K562 (cell line): ENCODE results near the gene BHLHE40. TPM values are rescaled to one million over a fixed set of nuclear protein-coding genes. Genes with fewer than 3 reads are reported as not detected.

ENCODE experiments used
- CHCHD3 ChIP-seq: fragments of 250-450 bp; sonication (Bioruptor Pico); IDR thresholded peaks from 2 replicates; pipeline ENCODE4 v2.1.2; 2022; ENCODE audit warnings: mild to moderate bottlenecking
- DPF2 ChIP-seq: fragments of 450-650 bp; IDR thresholded peaks from 2 replicates; pipeline ENCODE4 v1.6.1; 2016
- ESRRB ChIP-seq: fragments of 250-450 bp; sonication (Bioruptor Pico); IDR thresholded peaks from 2 replicates; pipeline ENCODE4 v1.5.0; 2020; ENCODE audit warnings: mild to moderate bottlenecking, moderate library complexity, borderline replicate concordance
- IFI16 ChIP-seq: fragments of 250-450 bp; sonication (Bioruptor Pico); IDR thresholded peaks from 2 replicates; pipeline ENCODE4 v2.1.2; 2022; ENCODE audit warnings: mild to moderate bottlenecking, inconsistent platforms
- KLF6 ChIP-seq: fragments of 250-450 bp; sonication (Bioruptor Pico); IDR thresholded peaks from 2 replicates; pipeline ENCODE4 v1.4.0; 2020; ENCODE audit warnings: mild to moderate bottlenecking, moderate library complexity, borderline replicate concordance
- NCOA1 ChIP-seq: fragments of 450-650 bp; IDR thresholded peaks from 2 replicates; pipeline ENCODE4 v1.6.1; 2016; ENCODE audit warnings: low read depth
- RCOR1 ChIP-seq, 2 experiments: IDR thresholded peaks; 2 replicates each; pipeline ENCODE4 v1.6.1; 2012; ENCODE audit warnings: low read depth in 2 of 2, low read length in 2 of 2, borderline replicate concordance in 1 of 2, improper control_type of control experiment in 1 of 2
- RNF2 ChIP-seq: sonication (generic); IDR thresholded peaks from 2 replicates; pipeline ENCODE4 v1.6.1; 2016
- SMAD3 ChIP-seq: fragments of 450-650 bp; formaldehyde crosslinking; conservative IDR thresholded peaks from 2 replicates; pipeline ENCODE4 v1.4.0; 2020; ENCODE audit warnings: mild to moderate bottlenecking
- TAF15 ChIP-seq: fragments of 200-400 bp; formaldehyde crosslinking; IDR thresholded peaks from 2 replicates; pipeline ENCODE4 v1.6.1; 2017; ENCODE audit warnings: mild to moderate bottlenecking, low read depth, low read length, moderate library complexity
- TEAD4 ChIP-seq, 2 experiments: sonication (generic) in 1 of 2; formaldehyde crosslinking in 1 of 2; IDR thresholded peaks; 2 replicates each; pipeline versions ENCODE4 v1.6.1 to v1.8.0; 2012 to 2022; ENCODE audit warnings: borderline replicate concordance in 1 of 2, inconsistent platforms in 1 of 2, low read length in 1 of 2, mild to moderate bottlenecking in 1 of 2, missing genetic modification reagents in 1 of 2
- THRAP3 ChIP-seq: fragments of 450-650 bp; IDR thresholded peaks from 2 replicates; pipeline ENCODE4 v1.6.1; 2016; ENCODE audit warnings: mild to moderate bottlenecking, inconsistent platforms, borderline replicate concordance
- YY1 ChIP-seq, 3 experiments: IDR thresholded peaks; 2 replicates each; pipeline ENCODE4 v1.6.1; 2011; ENCODE audit warnings: low read length in 2 of 3, mild to moderate bottlenecking in 2 of 3, moderate library complexity in 2 of 3, borderline replicate concordance in 1 of 3, control low read depth in 1 of 3, low read depth in 1 of 3; ENCODE audit not compliant: insufficient read depth in 3 of 3, insufficient replicate concordance in 2 of 3, control insufficient read depth in 1 of 3, insufficient read length in 1 of 3; ENCODE audit errors: extremely low read depth in 1 of 3
- ZNF143 ChIP-seq: sonication (generic); formaldehyde crosslinking; IDR thresholded peaks from 2 replicates; pipeline ENCODE4 v1.9.0; 2022; ENCODE audit warnings: mild to moderate bottlenecking, missing genetic modification reagents
- polyA plus RNA-seq, 8 experiments: library from polyadenylated mRNA; depleted of rRNA in 4 of 8; stranded (reverse) in 5 of 8; unstranded in 3 of 8; fragments of >200 nt; fragmentation: Nextera tagmentation in 2 of 8; fragmentation: Illumina TruSeq in 1 of 8; extraction: Ambion mirVana in 2 of 8; extraction: Trizol in 1 of 8; gene quantifications; 2 replicates each; pipeline versions ENCODE4 v1.2.1 to v1.2.3, GENCODE V29; 2011 to 2014; ENCODE audit warnings: inconsistent platforms in 1 of 8, missing spikeins in 1 of 8
- total RNA-seq, 7 experiments: library from RNA; depleted of rRNA in 6 of 7; stranded (reverse); fragments of >200 nt in 6 of 7; fragmentation: Illumina TruSeq in 2 of 7; extraction: Trizol in 2 of 7; gene quantifications; 2 replicates each; pipeline versions ENCODE4 v1.2.1 to v1.2.3, GENCODE V29; 2011 to 2021; ENCODE audit warnings: low replicate concordance in 1 of 7
- TF ChIP-seq, protein P1 (sequence below): fragments of 250-450 bp; sonication (Bioruptor Pico); IDR thresholded peaks from 2 replicates; pipeline ENCODE4 v1.4.0; 2020; ENCODE audit warnings: mild to moderate bottlenecking
- TF ChIP-seq, protein P2 (sequence below): fragments of 250-450 bp; sonication (Bioruptor Pico); IDR thresholded peaks from 2 replicates; pipeline ENCODE4 v1.5.0; 2021; ENCODE audit warnings: mild to moderate bottlenecking, moderate library complexity
- TF ChIP-seq, protein P3 (sequence below): sonication (generic); formaldehyde crosslinking; IDR thresholded peaks from 2 replicates; pipeline ENCODE4 v1.8.0; 2022; ENCODE audit warnings: mild to moderate bottlenecking, missing genetic modification reagents, borderline replicate concordance
- TF ChIP-seq, protein P4 (sequence below): sonication (generic); formaldehyde crosslinking; IDR thresholded peaks from 2 replicates; pipeline ENCODE4 v1.8.0; 2022; ENCODE audit warnings: missing genetic modification reagents, mild to moderate bottlenecking, moderate library complexity, borderline replicate concordance

Gene BHLHE40
- total and polyA plus RNA-seq, 9 of the 15 experiments (the other 6 are each of a cell fraction or from before 2014, with no cell fraction given): 12.0 to 83.9 (median 31.4) TPM

DNA sequence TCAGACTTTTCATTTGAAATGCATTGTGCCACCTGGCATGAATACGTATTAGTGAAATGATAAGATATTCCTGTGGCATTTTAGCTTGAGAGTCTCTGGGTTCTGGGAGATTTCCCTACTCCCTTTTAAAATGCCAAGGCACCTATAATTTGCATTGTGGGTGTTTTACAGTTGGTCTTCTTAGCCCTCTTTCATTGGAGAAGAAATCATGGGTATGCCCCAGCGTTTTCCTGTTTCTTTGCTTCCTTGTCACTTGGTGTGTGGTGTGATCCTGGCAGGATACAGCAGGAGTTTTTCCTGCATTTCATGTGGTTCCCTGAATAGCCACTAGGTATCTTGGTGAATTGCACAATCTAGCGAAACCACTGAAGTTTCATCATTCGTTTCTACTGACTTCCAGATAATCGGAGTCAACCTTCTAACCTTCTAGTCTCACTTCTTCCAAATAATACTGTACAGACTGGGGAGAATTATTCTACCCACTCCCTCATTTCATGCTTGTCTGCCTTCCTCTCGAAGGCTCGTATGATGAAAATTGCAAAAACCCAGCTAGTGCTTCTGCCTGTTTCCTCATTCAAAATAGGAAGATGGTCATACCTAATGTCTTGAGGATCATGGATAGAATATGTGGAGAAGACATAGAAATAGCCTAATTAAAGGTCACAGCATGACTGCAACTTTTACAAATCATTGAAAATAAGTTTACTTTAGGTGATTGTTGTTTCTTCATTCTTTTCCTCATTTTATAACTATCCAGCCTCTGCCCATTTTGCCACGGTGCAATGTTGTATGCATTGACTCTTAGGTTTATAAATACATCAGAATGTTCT lies 2.6 kb downstream of the BHLHE40 start (continued):
- TF ChIP-seq, protein P1, sequence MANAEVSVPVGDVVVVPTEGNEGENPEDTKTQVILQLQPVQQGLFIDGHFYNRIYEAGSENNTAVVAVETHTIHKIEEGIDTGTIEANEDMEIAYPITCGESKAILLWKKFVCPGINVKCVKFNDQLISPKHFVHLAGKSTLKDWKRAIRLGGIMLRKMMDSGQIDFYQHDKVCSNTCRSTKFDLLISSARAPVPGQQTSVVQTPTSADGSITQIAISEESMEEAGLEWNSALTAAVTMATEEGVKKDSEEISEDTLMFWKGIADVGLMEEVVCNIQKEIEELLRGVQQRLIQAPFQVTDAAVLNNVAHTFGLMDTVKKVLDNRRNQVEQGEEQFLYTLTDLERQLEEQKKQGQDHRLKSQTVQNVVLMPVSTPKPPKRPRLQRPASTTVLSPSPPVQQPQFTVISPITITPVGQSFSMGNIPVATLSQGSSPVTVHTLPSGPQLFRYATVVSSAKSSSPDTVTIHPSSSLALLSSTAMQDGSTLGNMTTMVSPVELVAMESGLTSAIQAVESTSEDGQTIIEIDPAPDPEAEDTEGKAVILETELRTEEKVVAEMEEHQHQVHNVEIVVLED (CRISPR knock-in tag): no peak
- TF ChIP-seq, protein P2, sequence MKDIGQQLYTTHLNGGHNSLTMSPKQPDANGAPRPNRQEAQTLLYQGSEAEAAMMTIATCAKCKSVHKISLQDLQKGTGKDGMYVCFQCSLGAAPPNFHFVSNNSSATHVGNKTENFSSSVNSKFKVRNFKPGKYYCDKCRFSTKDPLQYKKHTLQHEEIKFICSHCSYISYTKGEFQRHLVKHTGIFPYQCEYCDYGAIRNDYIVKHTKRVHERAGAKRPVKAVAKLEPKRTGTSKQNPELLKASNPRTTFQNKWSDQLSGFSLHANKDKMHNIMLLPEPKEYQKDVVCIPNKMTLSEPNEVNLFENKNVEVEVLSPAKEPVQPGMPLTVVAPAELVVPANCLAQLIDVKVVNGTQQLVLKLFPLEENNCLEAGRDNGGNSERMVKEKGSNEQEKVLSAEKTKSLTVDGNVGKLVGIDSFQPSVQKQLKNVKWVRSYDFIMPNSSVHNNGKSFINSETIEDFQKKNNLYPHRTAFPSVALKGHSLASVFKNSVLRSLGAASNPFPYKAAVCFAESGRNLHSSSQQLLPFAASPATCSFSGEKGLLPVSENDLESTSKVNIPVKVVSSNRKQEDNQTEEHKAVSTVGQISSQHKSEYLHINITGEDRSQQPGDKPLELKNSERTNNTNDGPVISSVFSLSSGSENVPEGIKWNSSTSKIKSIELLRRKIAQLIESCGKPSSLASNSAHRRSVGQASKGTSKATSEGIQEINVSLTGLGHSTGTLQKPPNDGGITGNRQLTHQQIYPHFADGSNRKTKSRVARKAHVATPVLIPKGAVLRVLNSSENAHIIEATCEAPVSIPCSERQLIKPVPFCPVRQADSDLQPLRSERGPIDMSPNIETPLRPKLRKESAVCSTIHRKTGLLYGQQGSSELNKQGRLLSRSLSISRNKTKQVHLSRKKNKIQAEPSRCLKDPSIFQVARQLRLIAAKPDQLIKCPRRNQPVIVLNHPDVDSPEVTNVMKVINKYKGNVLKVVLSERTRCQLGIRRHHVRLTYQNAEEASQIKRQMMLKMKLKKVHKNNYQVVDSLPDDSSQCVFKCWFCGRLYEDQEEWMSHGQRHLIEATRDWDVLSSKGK (CRISPR knock-in tag): no peak
- no peak for TF ChIP-seq NCOA1
- TF ChIP-seq CHCHD3: no peak
- TF ChIP-seq, protein P3, sequence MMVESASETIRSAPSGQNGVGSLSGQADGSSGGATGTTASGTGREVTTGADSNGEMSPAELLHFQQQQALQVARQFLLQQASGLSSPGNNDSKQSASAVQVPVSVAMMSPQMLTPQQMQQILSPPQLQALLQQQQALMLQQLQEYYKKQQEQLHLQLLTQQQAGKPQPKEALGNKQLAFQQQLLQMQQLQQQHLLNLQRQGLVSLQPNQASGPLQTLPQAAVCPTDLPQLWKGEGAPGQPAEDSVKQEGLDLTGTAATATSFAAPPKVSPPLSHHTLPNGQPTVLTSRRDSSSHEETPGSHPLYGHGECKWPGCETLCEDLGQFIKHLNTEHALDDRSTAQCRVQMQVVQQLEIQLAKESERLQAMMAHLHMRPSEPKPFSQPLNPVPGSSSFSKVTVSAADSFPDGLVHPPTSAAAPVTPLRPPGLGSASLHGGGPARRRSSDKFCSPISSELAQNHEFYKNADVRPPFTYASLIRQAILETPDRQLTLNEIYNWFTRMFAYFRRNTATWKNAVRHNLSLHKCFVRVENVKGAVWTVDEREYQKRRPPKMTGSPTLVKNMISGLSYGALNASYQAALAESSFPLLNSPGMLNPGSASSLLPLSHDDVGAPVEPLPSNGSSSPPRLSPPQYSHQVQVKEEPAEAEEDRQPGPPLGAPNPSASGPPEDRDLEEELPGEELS (CRISPR knock-in tag): no peak
- no peak for TF ChIP-seq RNF2
- TF ChIP-seq SMAD3 (CRISPR knock-in tag): no peak
- TF ChIP-seq IFI16: no peak
- TF ChIP-seq, protein P4, sequence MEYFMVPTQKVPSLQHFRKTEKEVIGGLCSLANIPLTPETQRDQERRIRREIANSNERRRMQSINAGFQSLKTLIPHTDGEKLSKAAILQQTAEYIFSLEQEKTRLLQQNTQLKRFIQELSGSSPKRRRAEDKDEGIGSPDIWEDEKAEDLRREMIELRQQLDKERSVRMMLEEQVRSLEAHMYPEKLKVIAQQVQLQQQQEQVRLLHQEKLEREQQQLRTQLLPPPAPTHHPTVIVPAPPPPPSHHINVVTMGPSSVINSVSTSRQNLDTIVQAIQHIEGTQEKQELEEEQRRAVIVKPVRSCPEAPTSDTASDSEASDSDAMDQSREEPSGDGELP: no peak
- TF ChIP-seq RCOR1 (IDR thresholded peaks at IDR 0.05; ENCODE audit: borderline replicate concordance in 1 of 2, low read depth in 2 of 2, low read length in 2 of 2): 0 out of 4 replicates have a peak, but pooled peaks of 1 of the 2 experiments have one; percentile 26
- TF ChIP-seq TEAD4 (IDR thresholded peaks at IDR 0.05; ENCODE audit: low read length): peak; percentile 48; the same call in 1 of the 2 replicates
- TF ChIP-seq TEAD4 (CRISPR knock-in tag; IDR thresholded peaks at IDR 0.05; ENCODE audit: borderline replicate concordance): no peak
- TF ChIP-seq TAF15: no peak
- TF ChIP-seq THRAP3: no peak
- TF ChIP-seq KLF6 (CRISPR knock-in tag): no peak
- peak; percentile 79 for TF ChIP-seq DPF2
- no peak for TF ChIP-seq ESRRB (CRISPR knock-in tag)
- no peak for TF ChIP-seq YY1 (IDR thresholded peaks at IDR 0.05; ENCODE audit: borderline replicate concordance in 1 of 3, control insufficient read depth in 1 of 3, extremely low read depth in 1 of 3, insufficient read depth in 3 of 3, insufficient read length in 1 of 3, insufficient replicate concordance in 2 of 3, low read depth in 1 of 3, low read length in 2 of 3)
- TF ChIP-seq ZNF143 (CRISPR knock-in tag): no peak
